Measurements from ENCODE around the gene GSTP1.
"Not testable (repeated sequence)": the region's sequence is repeated elsewhere in the genome, so short reads cannot be mapped to it uniquely, and the experiment has no call there.

- TF ChIP-seq, protein P1, sequence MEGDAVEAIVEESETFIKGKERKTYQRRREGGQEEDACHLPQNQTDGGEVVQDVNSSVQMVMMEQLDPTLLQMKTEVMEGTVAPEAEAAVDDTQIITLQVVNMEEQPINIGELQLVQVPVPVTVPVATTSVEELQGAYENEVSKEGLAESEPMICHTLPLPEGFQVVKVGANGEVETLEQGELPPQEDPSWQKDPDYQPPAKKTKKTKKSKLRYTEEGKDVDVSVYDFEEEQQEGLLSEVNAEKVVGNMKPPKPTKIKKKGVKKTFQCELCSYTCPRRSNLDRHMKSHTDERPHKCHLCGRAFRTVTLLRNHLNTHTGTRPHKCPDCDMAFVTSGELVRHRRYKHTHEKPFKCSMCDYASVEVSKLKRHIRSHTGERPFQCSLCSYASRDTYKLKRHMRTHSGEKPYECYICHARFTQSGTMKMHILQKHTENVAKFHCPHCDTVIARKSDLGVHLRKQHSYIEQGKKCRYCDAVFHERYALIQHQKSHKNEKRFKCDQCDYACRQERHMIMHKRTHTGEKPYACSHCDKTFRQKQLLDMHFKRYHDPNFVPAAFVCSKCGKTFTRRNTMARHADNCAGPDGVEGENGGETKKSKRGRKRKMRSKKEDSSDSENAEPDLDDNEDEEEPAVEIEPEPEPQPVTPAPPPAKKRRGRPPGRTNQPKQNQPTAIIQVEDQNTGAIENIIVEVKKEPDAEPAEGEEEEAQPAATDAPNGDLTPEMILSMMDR (conservative IDR thresholded peaks at IDR 0.05; ENCODE audit: low read length): not testable (repeated sequence)
- TF ChIP-seq EZH2phosphoT487 (IDR thresholded peaks at IDR 0.05; ENCODE audit: borderline replicate concordance, low read depth, low read length): not testable (repeated sequence)
These were observed 20.5 kb downstream of the GSTP1 start for GRCh38 chr11:67604119-67604518.

Data from OCI-LY7 (cell line).